Activated T-helper 1 cell treated with anti-CD3 and anti-CD28 coated beads, Interleukin-12 subunit alpha, Interleukin-12 subunit beta, Interleukin-2, Interleukin-4 antibody, amounts not matched to agents 30 ng/mL and 10 ng/mL and 1 ng/mL, durations not matched to agents 14 hours and 24 hours and 36 hours (primary cell): ENCODE data around the gene ESPNL. TPM values are rescaled to one million over a fixed set of nuclear protein-coding genes. Genes with fewer than 3 reads are reported as not detected.

ENCODE experiments used
- DNase-seq: peaks from one replicate; pipeline ENCODE4 v3.0.0; 2021; ENCODE audit warnings: low spot score
- H3K27ac Mint-ChIP-seq: one replicate; pipeline ENCODE4 v1.8.0; 2021; ENCODE audit warnings: mild to moderate bottlenecking, mixed read lengths
- H3K27me3 Mint-ChIP-seq: one replicate; pipeline ENCODE4 v1.8.0; 2022; ENCODE audit warnings: mild to moderate bottlenecking, moderate library complexity, mixed read lengths; ENCODE audit not compliant: insufficient read depth
- H3K36me3 Mint-ChIP-seq: one replicate; pipeline ENCODE4 v1.8.0; 2021; ENCODE audit warnings: low read depth, mixed read lengths
- H3K4me1 Mint-ChIP-seq: one replicate; pipeline ENCODE4 v1.8.0; 2021; ENCODE audit warnings: low read depth, mixed read lengths
- H3K4me3 Mint-ChIP-seq: one replicate; pipeline ENCODE4 v1.8.0; 2021; ENCODE audit warnings: mild to moderate bottlenecking, moderate library complexity, mixed read lengths
- H3K9me3 Mint-ChIP-seq: one replicate; pipeline ENCODE4 v1.8.0; 2021; ENCODE audit warnings: mixed read lengths
- intact Hi-C: fragments of 100-400 bp; cut with micrococcal nuclease; formaldehyde crosslinking; loops from one replicate; pipeline ENCODE4 v1.15.1; 2024
- total RNA-seq: library from RNA; stranded (reverse); gene quantifications from 2 replicates; pipeline ENCODE4 v1.2.3, GENCODE V29; 2022

ESPNL gene
- total RNA-seq, 1 donor from 2014 or later = 0.05 TPM

GRCh38 chr2:238141541-238142318 is 41.6 kb downstream of the ESPNL start:
- Mint-ChIP-seq H3K4me1 (peaks cover 6% of the 10 kb centered on the region), H3K27ac (no peak overlapping the region), H3K9me3 (no peaks in the 10 kb centered on the region), H3K36me3 (no peaks in the 10 kb centered on the region), H3K27me3 (no peaks in the 10 kb centered on the region), H3K4me3 (no peak overlapping the region)
- intact Hi-C loops = no loop called here
- no peak for DNase-seq

- intact Hi-C loops = no loop called here
- H3K27me3 Mint-ChIP-seq = no peaks in the 10 kb centered on the region
- H3K27ac Mint-ChIP-seq = no peak overlapping the region
- no peak for DNase-seq
- no peak overlapping the region for H3K4me3 Mint-ChIP-seq
- H3K4me1 Mint-ChIP-seq = peaks cover 6% of the 10 kb centered on the region
- no peaks in the 10 kb centered on the region for H3K9me3 Mint-ChIP-seq
- no peaks in the 10 kb centered on the region for H3K36me3 Mint-ChIP-seq
Observed at GRCh38 chr2:238142382-238143205, 42.5 kb downstream of the ESPNL start.

- no peak for DNase-seq
Observed at GRCh38 chr2:238143239-238143951, 43.3 kb downstream of the ESPNL start.

GRCh38 chr2:238144262-238144661 is 44.1 kb downstream of the ESPNL start:
- Mint-ChIP-seq H3K27me3 (no peaks in the 10 kb centered on the region), H3K36me3 (no peaks in the 10 kb centered on the region), H3K4me3 (no peak overlapping the region), H3K4me1 (peaks cover 6% of the 10 kb centered on the region), H3K9me3 (no peaks in the 10 kb centered on the region), H3K27ac (no peak overlapping the region)
- DNase-seq = no peak
- intact Hi-C loops = no loop called here

More at GRCh38 chr2:238143239-238143951, 43.3 kb downstream of the ESPNL start:
- no peaks in the 10 kb centered on the region for H3K27me3 Mint-ChIP-seq
- H3K27ac Mint-ChIP-seq = no peak overlapping the region
- H3K4me3 Mint-ChIP-seq = no peak overlapping the region
- H3K36me3 Mint-ChIP-seq = no peaks in the 10 kb centered on the region
- H3K4me1 Mint-ChIP-seq = peaks cover 6% of the 10 kb centered on the region
- intact Hi-C loops = no loop called here
- no peaks in the 10 kb centered on the region for H3K9me3 Mint-ChIP-seq

DNA sequence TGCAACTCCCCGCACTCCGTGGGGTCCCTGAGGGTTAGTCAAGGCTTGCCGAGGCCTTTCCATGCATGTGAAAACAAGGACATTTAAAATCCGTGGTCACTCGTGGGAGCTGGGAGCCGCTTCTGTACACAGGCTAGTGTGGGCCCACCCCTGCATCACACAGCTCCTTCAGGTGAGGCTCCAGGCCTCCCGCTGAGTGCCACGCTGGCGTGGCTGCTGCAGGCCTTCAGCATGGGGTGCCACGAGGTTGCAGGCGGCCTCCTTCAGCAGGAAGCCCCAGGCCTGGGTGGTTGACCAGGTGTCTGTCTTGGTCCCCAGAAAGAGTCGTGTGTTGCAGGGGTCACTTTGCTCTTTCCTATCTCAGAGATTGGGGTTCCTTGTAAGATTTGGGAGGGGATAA is 44.9 kb downstream of the ESPNL start:
- Mint-ChIP-seq H3K4me3 (no peak overlapping the region), H3K27ac (no peak overlapping the region), H3K36me3 (no peaks in the 10 kb centered on the region), H3K4me1 (peaks cover 6% of the 10 kb centered on the region), H3K9me3 (no peaks in the 10 kb centered on the region), H3K27me3 (no peaks in the 10 kb centered on the region)
- intact Hi-C loops = no loop called here
- DNase-seq = no peak

DNA sequence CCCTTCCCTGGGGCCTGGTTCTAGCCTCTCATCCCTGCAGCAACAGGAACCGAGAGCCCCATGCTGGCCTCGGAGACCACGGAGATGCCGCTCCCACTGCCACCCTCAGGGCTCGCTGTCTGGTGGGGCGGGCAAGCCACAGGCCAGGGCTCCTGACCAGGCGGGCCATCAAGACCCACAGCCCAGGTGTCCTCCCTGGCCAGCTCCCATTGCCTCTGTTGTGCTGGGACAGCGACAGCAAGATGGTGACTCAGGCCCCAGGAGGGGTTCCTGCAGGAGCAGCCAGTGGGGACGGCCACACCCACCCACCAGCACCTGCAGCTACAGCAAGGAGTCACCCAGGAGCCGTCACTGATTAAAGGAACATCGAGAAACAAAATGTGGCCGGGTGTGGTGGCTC is 45.7 kb downstream of the ESPNL start:
- intact Hi-C loops = no loop called here
- DNase-seq = no peak
- Mint-ChIP-seq H3K4me1 (peaks cover 6% of the 10 kb centered on the region), H3K9me3 (no peaks in the 10 kb centered on the region), H3K36me3 (no peaks in the 10 kb centered on the region), H3K27ac (no peak overlapping the region), H3K27me3 (no peaks in the 10 kb centered on the region), H3K4me3 (no peak overlapping the region)

DNA sequence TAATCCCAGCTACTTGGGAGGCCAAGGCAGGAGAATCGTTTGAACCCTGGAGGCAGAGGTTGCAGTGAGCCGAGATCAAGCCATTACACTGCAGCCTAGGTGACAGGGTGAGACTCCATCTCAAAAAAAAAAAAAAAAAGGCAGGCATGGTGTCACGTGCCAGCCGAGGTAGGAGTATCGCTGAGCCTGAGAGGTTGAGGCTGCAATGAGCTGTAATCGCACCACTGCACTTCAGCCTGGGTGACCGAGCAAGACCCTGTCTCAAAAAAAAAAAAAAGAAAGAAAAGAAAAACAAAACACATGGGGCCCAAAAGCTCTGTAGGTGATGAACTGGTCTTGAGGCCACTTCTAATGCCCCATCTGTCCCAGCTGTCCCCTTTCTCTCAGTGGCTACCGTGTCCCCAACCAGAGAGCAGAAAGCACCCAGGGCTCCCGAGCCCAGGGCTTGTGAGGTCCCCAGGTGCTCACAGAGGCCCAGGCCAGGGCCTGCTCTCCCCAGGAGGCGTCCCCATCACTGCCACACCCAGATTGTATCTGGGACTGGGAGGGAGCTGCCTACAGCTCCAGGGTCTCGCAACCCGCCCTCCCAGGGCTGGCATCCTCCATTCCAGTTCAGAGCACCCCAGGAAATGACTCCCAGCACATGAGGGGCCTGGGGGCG is 46.9 kb downstream of the ESPNL start:
- Mint-ChIP-seq H3K36me3 (no peaks in the 10 kb centered on the region), H3K9me3 (no peaks in the 10 kb centered on the region), H3K4me1 (no peaks in the 10 kb centered on the region), H3K27me3 (no peaks in the 10 kb centered on the region), H3K4me3 (no peak overlapping the region), H3K27ac (no peak overlapping the region)
- intact Hi-C loops = no loop called here
- DNase-seq = no peak

GRCh38 chr2:238148981-238149380 is 48.8 kb downstream of the ESPNL start:
- no peak for DNase-seq
- Mint-ChIP-seq H3K36me3 (no peaks in the 10 kb centered on the region), H3K4me3 (no peak overlapping the region), H3K9me3 (no peaks in the 10 kb centered on the region), H3K4me1 (no peaks in the 10 kb centered on the region), H3K27me3 (no peaks in the 10 kb centered on the region), H3K27ac (no peak overlapping the region)
- intact Hi-C loops = no loop called here

DNA sequence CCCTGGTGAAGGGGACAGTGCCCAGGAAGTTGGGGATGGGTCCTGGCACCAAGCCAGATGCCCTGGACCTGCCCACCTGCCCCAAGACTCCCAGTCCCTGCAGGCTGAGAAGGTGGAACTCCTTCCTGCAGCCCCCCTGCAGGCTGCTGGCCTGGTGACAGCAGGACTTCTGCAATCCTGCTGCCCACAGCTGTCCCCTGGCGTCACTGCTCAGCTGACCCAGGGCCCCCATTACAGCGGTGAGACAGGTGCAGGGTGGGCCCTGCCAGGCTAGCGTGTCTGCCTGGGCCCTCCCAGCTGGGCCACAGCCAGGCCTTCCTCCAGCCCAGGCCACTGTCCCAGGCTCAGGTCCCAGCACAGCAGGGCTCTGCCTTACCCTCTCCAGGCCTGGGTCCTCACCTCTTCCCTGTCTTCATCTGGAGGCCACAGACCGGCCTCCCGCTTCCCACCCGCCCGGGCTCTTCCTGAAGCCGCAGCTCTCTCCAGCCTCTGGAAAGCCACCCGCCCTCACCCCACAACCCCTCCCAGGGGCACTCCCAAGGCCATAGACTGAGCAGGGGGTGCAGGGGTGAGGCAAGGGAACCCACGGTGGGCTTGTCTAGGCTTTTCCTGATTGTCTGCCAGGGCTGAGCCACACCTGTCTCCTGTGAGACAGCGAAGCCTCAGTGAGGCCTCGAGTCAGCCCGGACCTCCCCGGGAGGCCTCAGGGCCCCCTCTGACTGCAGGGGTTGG is 49.9 kb downstream of the ESPNL start:
- no peak overlapping the region for H3K27ac Mint-ChIP-seq
- no peaks in the 10 kb centered on the region for H3K27me3 Mint-ChIP-seq
- no peaks in the 10 kb centered on the region for H3K36me3 Mint-ChIP-seq
- intact Hi-C loops = no loop called here
- H3K4me1 Mint-ChIP-seq = no peaks in the 10 kb centered on the region
- no peaks in the 10 kb centered on the region for H3K9me3 Mint-ChIP-seq
- DNase-seq = no peak
- no peak overlapping the region for H3K4me3 Mint-ChIP-seq

- no peak for DNase-seq
- Mint-ChIP-seq H3K4me3 (no peak overlapping the region), H3K27ac (no peak overlapping the region), H3K36me3 (no peaks in the 10 kb centered on the region), H3K9me3 (no peaks in the 10 kb centered on the region), H3K4me1 (no peaks in the 10 kb centered on the region), H3K27me3 (no peaks in the 10 kb centered on the region)
- intact Hi-C loops = no loop called here
Observed at GRCh38 chr2:238150686-238151085, 50.5 kb downstream of the ESPNL start.

DNA sequence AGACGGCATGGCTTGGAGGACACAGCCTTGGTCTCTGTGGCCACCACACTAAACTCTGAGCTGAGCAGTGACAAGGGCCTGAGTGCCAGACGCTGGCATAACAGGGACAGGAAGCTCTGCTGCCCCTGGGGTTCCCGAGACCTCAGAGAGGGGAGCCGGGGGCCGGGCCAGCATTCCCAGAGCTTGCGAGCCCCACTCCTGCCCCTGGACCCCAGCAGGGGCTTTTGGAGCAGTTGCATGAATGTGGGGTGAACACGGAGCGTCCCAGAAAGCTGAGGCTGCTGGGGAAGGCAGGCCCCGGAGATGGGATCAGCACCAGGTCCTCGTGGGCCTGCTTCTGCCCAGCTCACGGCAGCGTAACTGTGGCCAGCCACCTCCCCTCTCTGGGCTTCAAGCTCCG is 51.1 kb downstream of the ESPNL start:
- Mint-ChIP-seq H3K27me3 (no peaks in the 10 kb centered on the region), H3K4me1 (no peaks in the 10 kb centered on the region), H3K36me3 (no peaks in the 10 kb centered on the region), H3K27ac (no peak overlapping the region), H3K4me3 (no peak overlapping the region), H3K9me3 (no peaks in the 10 kb centered on the region)
- no peak for DNase-seq
- intact Hi-C loops = no loop called here

DNA sequence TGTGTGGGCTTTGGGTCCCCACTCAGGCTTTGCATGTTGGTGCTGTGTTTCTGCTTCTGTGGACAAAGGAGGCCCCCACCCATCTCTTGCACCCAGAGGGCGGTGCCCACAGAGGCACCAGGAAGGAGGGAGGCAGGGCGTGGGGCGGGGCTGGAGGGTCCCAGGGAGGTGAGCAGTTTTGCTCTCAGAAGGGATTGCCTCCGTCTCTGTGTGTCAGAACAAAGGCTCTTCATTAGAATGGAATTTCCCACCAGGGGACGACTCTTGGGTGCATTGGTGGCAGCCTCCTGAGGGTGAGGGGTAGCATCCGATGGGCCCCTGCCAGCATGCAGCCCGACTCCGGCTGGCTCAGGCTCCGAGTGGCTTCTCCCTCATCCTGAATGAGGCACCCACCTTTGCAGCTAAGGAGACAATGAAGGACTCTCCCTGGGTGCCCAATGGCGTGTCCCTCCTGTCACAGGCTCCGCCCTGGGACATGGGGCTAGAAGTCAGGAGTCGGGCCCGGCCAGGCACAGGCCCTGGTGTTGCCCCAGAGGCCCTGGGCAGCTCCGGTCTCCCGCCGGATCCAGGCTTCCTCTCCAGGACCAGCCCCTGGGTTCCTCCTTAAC is 51.6 kb downstream of the ESPNL start:
- intact Hi-C loops = no loop called here

More for the DNA sequence above, 51.6 kb downstream of the ESPNL start:
- no peaks in the 10 kb centered on the region for H3K36me3 Mint-ChIP-seq
- no peak overlapping the region for H3K4me3 Mint-ChIP-seq
- no peak overlapping the region for H3K27ac Mint-ChIP-seq
- H3K27me3 Mint-ChIP-seq = peaks cover 3% of the 10 kb centered on the region
- DNase-seq = no peak
- no peaks in the 10 kb centered on the region for H3K4me1 Mint-ChIP-seq
- no peaks in the 10 kb centered on the region for H3K9me3 Mint-ChIP-seq
